Uterus (tissue), 2 donors: Measurements from ENCODE around the gene GABRG3.

Source experiments
- POLR2A ChIP-seq, 2 donors: fragments of 450-650 bp; IDR thresholded peaks; one replicate each; pipeline ENCODE4 v1.6.1; 2016; ENCODE audit warnings: antibody characterized with exemption in 2 of 2, mild to moderate bottlenecking in 1 of 2, moderate library complexity in 1 of 2
- TF ChIP-seq, protein P1 (sequence below), 4 experiments: fragments of 200-600 bp in 2 of 4; fragments of 450-650 bp in 2 of 4; sonication (generic) in 2 of 4; IDR thresholded peaks; one replicate each; pipeline ENCODE4 v1.5.1; 2016 to 2019; ENCODE audit warnings: antibody characterized with exemption in 4 of 4, mild to moderate bottlenecking in 2 of 4, moderate library complexity in 1 of 4

DNA sequence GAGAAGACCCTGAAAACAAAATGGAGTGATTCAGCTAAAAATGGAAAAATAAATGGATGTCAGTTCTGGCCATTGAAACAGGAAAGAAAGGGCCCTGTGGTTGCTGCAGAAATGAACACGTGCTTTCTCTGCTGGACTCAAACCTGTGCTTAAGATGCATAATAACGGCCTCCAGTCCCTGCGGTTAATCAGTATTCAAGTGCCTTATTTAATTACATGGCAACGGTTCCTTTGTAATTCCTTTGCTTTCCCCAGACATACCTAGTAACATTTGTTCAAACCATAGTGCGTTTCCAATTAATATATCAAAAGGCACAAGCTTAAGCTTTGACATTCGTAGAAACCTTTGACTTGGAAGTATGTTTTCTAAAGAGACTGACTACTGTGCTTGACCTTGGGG, 428.3 kb downstream of the GABRG3 start:
- TF ChIP-seq POLR2A (IDR thresholded peaks at IDR 0.05) = no peak
- TF ChIP-seq, protein P1, sequence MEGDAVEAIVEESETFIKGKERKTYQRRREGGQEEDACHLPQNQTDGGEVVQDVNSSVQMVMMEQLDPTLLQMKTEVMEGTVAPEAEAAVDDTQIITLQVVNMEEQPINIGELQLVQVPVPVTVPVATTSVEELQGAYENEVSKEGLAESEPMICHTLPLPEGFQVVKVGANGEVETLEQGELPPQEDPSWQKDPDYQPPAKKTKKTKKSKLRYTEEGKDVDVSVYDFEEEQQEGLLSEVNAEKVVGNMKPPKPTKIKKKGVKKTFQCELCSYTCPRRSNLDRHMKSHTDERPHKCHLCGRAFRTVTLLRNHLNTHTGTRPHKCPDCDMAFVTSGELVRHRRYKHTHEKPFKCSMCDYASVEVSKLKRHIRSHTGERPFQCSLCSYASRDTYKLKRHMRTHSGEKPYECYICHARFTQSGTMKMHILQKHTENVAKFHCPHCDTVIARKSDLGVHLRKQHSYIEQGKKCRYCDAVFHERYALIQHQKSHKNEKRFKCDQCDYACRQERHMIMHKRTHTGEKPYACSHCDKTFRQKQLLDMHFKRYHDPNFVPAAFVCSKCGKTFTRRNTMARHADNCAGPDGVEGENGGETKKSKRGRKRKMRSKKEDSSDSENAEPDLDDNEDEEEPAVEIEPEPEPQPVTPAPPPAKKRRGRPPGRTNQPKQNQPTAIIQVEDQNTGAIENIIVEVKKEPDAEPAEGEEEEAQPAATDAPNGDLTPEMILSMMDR (IDR thresholded peaks at IDR 0.05) = no peak
